Measurements from ENCODE around the gene COL6A3. TPM values are rescaled to one million over a fixed set of nuclear protein-coding genes. Genes with fewer than 3 reads are reported as not detected.

COL6A3 gene
- total RNA-seq, 1 experiment from 2014 or later = 0.81 TPM

GRCh38 chr2:237404413-237404812, 9.6 kb downstream of the COL6A3 start:
- Histone ChIP-seq H2AFZ (ENCODE audit: low read length) (no peak overlapping the region), H3K56ac (ENCODE audit: insufficient read length, low read depth, low read length) (no peak overlapping the region), H4K91ac (ENCODE audit: insufficient read length, low read depth, low read length) (no peak overlapping the region), H3K27me3 (ENCODE audit: insufficient read depth, low read length) (no peaks in the 10 kb centered on the region), H2BK120ac (ENCODE audit: low read depth, low read length, poor library complexity, severe bottlenecking) (no peak overlapping the region), H3T11ph (ENCODE audit: low read length) (no peak overlapping the region), H4K8ac (replicated peaks; ENCODE audit: insufficient read length, low read depth, low read length) (no peak overlapping the region), H3K9ac (ENCODE audit: extremely low read depth, insufficient read length, low read length) (no peak overlapping the region), H2BK15ac (ENCODE audit: low read depth, low read length) (no peak overlapping the region), H2BK12ac (ENCODE audit: insufficient read length, low read depth, low read length) (no peak overlapping the region), H2BK20ac (ENCODE audit: low read depth, low read length, poor library complexity, severe bottlenecking) (no peak overlapping the region), H3K4ac (ENCODE audit: low read depth, low read length) (no peak overlapping the region), H3K23ac (ENCODE audit: insufficient read length, low read depth, low read length) (no peak overlapping the region), H3K14ac (ENCODE audit: insufficient read depth, low read length) (no peak overlapping the region), H3K9me3 (ENCODE audit: control insufficient read depth, low read depth, low read length) (no peaks in the 10 kb centered on the region), H3K23me2 (ENCODE audit: insufficient read length, low read depth, low read length, poor library complexity, severe bottlenecking) (no peaks in the 10 kb centered on the region), H2BK5ac (ENCODE audit: insufficient read length, low read length) (no peak overlapping the region), H3K79me2 (ENCODE audit: insufficient read depth, low read length) (no peaks in the 10 kb centered on the region), H4K20me1 (ENCODE audit: control insufficient read depth, insufficient read depth, insufficient read length) (no peaks in the 10 kb centered on the region), H3K4me2 (ENCODE audit: insufficient read depth, insufficient read length, low read length) (no peak overlapping the region), H3K18ac (ENCODE audit: insufficient read length, low read depth, low read length) (no peak overlapping the region), H3K27ac (ENCODE audit: insufficient read length, low read depth, low read length) (no peak overlapping the region), H3K4me1 (ENCODE audit: insufficient read depth, low read length) (no peaks in the 10 kb centered on the region), H3K79me1 (ENCODE audit: insufficient read depth, low read depth, low read length, poor library complexity, severe bottlenecking) (no peaks in the 10 kb centered on the region), H4K5ac (ENCODE audit: insufficient read length, low read depth, low read length) (no peak overlapping the region), H2AK5ac (ENCODE audit: insufficient read length, low read length) (no peak overlapping the region)
- Mint-ChIP-seq H3K27me3 (ENCODE audit: low read depth) (peaks cover 2% of the 10 kb centered on the region), H3K9me3 (no peaks in the 10 kb centered on the region), H3K4me3 (no peak overlapping the region), H3K27ac (no peak overlapping the region), H3K4me1 (peaks cover 0 to 3% of the 10 kb centered on the region in 2 experiments; a peak in 1 of 4 replicates), H3K36me3 (ENCODE audit: insufficient read depth in 1 of 3, low read depth in 3 of 3) (no peaks in the 10 kb centered on the region)
- no peak for TF ChIP-seq CTCF (conservative IDR thresholded peaks at IDR 0.05)
- DNase-seq = no peak
- WGBS (ENCODE audit: extremely low coverage, insufficient read length, low lambda C conversion rate) = no CpG with 5 or more reads among the region's 2 CpGs

Measured in H9 (cell line).